Measurements from ENCODE around the gene PPM1G.
A peak's percentile ranks its signal among the peaks of the same experiment; 100 is the strongest.

PPM1G gene

GRCh38 chr2:27378096-27378808 is 31.1 kb downstream of the PPM1G start:
- TF ChIP-seq MAX (IDR thresholded peaks at IDR 0.05; ENCODE audit: low read depth, low read length) (no peak), CTCF (IDR thresholded peaks at IDR 0.05; ENCODE audit: low read depth, low read length) (peak; percentile 32), MYC (IDR thresholded peaks at IDR 0.05; ENCODE audit: low read depth, low read length) (no peak), POLR2A (IDR thresholded peaks at IDR 0.05; ENCODE audit: extremely low read depth, insufficient read length) (no peak)
- no peak overlapping the region for H3K4me3 ChIP-seq (ENCODE audit: low read depth, low read length)
- no peak for DNase-seq (ENCODE audit: low read depth)

- no peak overlapping the region for H3K4me3 ChIP-seq (ENCODE audit: low read depth, low read length)
- no peak for DNase-seq (ENCODE audit: low read depth)
- TF ChIP-seq POLR2A (IDR thresholded peaks at IDR 0.05; ENCODE audit: extremely low read depth, insufficient read length) = peak; percentile 22
- no peak for TF ChIP-seq CTCF (IDR thresholded peaks at IDR 0.05; ENCODE audit: low read depth, low read length)
Measured at GRCh38 chr2:27377618-27378095, 31.7 kb downstream of the PPM1G start.

- H3K4me3 ChIP-seq (ENCODE audit: low read depth, low read length) = no peak overlapping the region
- TF ChIP-seq POLR2A (IDR thresholded peaks at IDR 0.05; ENCODE audit: extremely low read depth, insufficient read length) = no peak
- TF ChIP-seq CTCF (IDR thresholded peaks at IDR 0.05; ENCODE audit: low read depth, low read length) = no peak
- TF ChIP-seq MYC (IDR thresholded peaks at IDR 0.05; ENCODE audit: low read depth, low read length) = no peak
- no peak for TF ChIP-seq MAX (IDR thresholded peaks at IDR 0.05; ENCODE audit: low read depth, low read length)
- no peak for DNase-seq (ENCODE audit: low read depth)
Measured at GRCh38 chr2:27376866-27377617, 32.3 kb downstream of the PPM1G start.

- TF ChIP-seq MAX (IDR thresholded peaks at IDR 0.05; ENCODE audit: low read depth, low read length) = no peak
- TF ChIP-seq MYC (IDR thresholded peaks at IDR 0.05; ENCODE audit: low read depth, low read length) = no peak
- H3K4me3 ChIP-seq (ENCODE audit: low read depth, low read length) = no peak overlapping the region
- no peak for DNase-seq (ENCODE audit: low read depth)
Measured at GRCh38 chr2:27376151-27376865, 33.1 kb downstream of the PPM1G start.

GRCh38 chr2:27375513-27376099 is 33.8 kb downstream of the PPM1G start:
- TF ChIP-seq POLR2A (IDR thresholded peaks at IDR 0.05; ENCODE audit: extremely low read depth, insufficient read length) (no peak), MYC (IDR thresholded peaks at IDR 0.05; ENCODE audit: low read depth, low read length) (no peak), MAX (IDR thresholded peaks at IDR 0.05; ENCODE audit: low read depth, low read length) (no peak), CTCF (IDR thresholded peaks at IDR 0.05; ENCODE audit: low read depth, low read length) (no peak)
- no peak for DNase-seq (ENCODE audit: low read depth)
- H3K4me3 ChIP-seq (ENCODE audit: low read depth, low read length) = no peak overlapping the region

Measured in NB4 (cell line).